ENCODE measurements around the gene TESK2.

Gene TESK2

DNA sequence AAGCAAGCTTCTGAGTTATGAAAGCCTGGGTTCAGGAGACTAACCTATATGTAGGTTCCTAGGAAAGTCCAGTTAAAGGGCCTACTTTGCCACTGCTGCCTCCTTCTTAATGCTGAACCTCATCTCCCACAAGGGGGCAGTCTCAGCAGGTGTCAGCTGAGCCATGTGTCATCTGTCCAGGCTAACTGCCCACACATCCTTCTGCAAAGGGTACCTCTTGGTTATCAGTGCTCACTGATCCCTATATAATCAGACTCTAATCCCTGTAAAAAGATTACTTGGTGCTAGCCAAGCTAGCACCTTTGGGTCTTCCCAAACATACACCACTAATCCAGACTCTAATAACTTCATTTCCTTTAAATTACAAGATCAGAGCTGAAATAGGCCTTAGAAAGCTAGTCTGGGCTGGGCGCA, 21.7 kb upstream of the TESK2 start:
- peaks cover 96% of the 10 kb centered on the region for H3K36me3 ChIP-seq (ENCODE audit: insufficient read depth, insufficient read length, low read length)

DNA sequence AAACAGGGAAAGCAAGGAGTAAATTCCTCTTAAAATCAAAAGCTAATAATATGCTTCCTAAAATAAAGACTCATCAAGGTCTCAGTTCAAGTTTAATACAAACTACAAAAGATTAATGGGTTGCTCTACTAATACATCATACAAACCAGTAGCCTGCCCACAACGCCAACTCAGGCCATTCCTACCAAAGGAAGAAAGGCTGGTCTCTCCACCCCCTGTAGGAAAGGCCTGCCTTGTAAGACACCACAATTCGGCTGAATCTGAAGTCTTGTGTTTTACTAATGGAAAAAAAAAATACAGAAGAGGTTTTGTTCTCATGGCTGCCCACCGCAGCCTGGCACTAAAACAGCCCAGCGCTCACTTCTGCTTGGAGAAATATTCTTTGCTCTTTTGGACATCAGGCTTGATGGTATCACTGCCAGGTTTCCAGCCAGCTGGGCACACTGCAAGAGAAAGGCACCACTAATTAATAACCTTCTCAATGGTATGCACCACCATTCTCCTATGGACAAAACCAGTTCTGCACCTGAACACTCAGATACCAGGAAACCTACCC, 20.1 kb upstream of the TESK2 start:
- DNase-seq (ENCODE audit: low read depth, low spot score): no peak
- Histone ChIP-seq H3K9me3 (ENCODE audit: insufficient read depth, low read length) (no peaks in the 10 kb centered on the region), H3K27me3 (ENCODE audit: insufficient read depth, insufficient read length) (no peaks in the 10 kb centered on the region), H3K4me3 (ENCODE audit: insufficient read length, low read depth) (no peak overlapping the region), H3K36me3 (ENCODE audit: insufficient read depth, insufficient read length, low read length) (peaks cover 88% of the 10 kb centered on the region), H3K9ac (ENCODE audit: insufficient read length, low read depth) (no peak overlapping the region), H3K4me1 (ENCODE audit: insufficient read depth, insufficient read length) (peaks cover 4% of the 10 kb centered on the region)
- TF ChIP-seq ZNF274 (IDR thresholded peaks at IDR 0.05; ENCODE audit: low read depth, low read length) (no peak), YY1 (IDR thresholded peaks at IDR 0.05; ENCODE audit: insufficient read depth, insufficient read length) (no peak), SUZ12 (IDR thresholded peaks at IDR 0.05; ENCODE audit: extremely low read depth, insufficient read depth, insufficient read length) (no peak)

More for the DNA sequence above, 21.7 kb upstream of the TESK2 start:
- Histone ChIP-seq H3K9me3 (ENCODE audit: insufficient read depth, low read length) (no peaks in the 10 kb centered on the region), H3K27me3 (ENCODE audit: insufficient read depth, insufficient read length) (no peaks in the 10 kb centered on the region), H3K9ac (ENCODE audit: insufficient read length, low read depth) (no peak overlapping the region), H3K4me1 (ENCODE audit: insufficient read depth, insufficient read length) (peaks cover 7% of the 10 kb centered on the region), H3K4me3 (ENCODE audit: insufficient read length, low read depth) (no peak overlapping the region)
- no peak for TF ChIP-seq YY1 (IDR thresholded peaks at IDR 0.05; ENCODE audit: insufficient read depth, insufficient read length)
- TF ChIP-seq ZNF274 (IDR thresholded peaks at IDR 0.05; ENCODE audit: low read depth, low read length): no peak
- no peak for TF ChIP-seq SUZ12 (IDR thresholded peaks at IDR 0.05; ENCODE audit: extremely low read depth, insufficient read depth, insufficient read length)
- DNase-seq (ENCODE audit: low read depth, low spot score): no peak

DNA sequence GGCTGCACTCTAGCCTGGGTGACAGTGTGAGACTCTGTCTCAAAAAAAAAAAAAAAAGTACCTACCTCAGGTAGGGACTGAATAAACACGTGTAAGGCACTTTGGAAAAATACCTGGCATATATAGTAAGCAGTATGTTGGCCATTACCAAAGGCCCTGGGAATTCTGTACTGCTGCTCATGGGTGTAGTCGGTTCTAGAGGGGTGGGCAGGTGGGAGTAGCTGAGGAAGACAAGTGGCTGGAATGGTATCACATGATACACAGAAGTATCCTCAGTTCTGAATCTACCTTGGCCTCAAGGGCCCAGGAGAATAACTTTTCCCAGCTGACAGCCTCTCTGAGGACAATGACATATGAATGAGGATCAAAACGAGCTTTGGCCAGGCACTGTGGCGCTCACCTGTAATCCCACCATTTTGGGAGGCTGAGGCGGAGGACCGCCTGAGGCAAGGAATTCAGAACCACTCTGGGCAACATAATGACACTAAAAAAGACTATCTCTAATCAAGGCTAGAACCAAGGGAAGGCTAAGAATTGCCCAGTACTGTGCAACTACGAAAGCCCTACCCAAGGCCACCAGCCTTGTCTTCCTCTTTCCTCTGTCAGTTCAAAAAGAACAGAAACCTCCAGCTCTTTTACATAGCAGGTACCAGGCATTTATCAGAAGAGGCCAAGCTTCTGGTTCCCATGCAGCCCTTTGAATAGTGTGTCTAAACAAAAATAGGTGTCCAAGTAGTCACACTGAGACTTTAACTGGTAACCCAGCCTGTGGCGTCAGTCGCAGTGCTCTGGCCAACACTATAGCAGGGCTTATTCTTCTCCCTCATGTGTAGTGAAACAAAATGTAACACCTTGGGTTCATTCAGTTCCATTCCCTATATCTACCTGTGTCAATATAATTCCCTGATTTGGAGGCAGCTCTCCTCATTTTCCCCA, 19.3 kb upstream of the TESK2 start:
- Histone ChIP-seq H3K27me3 (ENCODE audit: insufficient read depth, insufficient read length) (no peaks in the 10 kb centered on the region), H3K4me1 (ENCODE audit: insufficient read depth, insufficient read length) (peaks cover 4% of the 10 kb centered on the region), H3K9ac (ENCODE audit: insufficient read length, low read depth) (no peak overlapping the region), H3K9me3 (ENCODE audit: insufficient read depth, low read length) (no peaks in the 10 kb centered on the region), H3K4me3 (ENCODE audit: insufficient read length, low read depth) (no peak overlapping the region), H3K36me3 (ENCODE audit: insufficient read depth, insufficient read length, low read length) (peaks cover 82% of the 10 kb centered on the region)
- TF ChIP-seq SUZ12 (IDR thresholded peaks at IDR 0.05; ENCODE audit: extremely low read depth, insufficient read depth, insufficient read length) (no peak), ZNF274 (IDR thresholded peaks at IDR 0.05; ENCODE audit: low read depth, low read length) (no peak)
- no peak for DNase-seq (ENCODE audit: low read depth, low spot score)

DNA sequence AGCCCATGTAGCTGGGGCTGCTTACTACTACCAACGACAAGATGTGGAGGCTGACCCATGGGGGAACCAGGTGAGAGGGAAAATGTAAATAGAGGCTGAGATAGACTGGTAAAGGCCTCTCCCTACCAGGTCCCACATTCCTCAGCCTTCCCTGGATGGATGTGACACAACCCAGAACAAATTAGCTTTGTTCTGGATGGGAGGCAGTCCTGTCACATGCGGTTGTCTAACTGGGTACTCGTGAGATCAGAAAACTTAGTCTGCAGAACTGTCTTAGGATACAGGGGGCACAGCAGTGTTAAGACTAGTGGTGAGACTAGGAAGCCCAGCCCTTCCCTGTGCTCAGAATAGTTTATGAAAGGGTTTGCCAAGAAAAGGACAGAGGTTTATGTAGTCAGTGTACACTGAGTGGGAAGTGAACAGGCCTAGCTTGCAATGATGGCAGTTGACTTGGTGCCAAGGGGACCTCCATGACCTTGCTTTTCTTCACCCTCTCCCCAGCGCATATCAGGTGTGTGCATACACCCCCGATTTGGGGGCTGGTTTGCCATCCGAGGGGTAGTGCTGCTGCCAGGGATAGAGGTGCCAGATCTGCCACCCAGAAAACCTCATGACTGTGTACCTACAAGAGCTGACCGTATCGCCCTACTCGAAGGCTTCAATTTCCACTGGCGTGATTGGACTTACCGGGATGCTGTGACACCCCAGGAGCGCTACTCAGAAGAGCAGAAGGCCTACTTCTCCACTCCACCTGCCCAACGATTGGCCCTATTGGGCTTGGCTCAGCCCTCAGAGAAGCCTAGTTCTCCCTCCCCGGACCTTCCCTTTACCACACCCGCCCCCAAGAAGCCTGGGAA, 17.6 kb upstream of the TESK2 start:
- Histone ChIP-seq H3K9ac (ENCODE audit: insufficient read length, low read depth) (no peak overlapping the region), H3K4me3 (ENCODE audit: insufficient read length, low read depth) (no peak overlapping the region), H3K27me3 (ENCODE audit: insufficient read depth, insufficient read length) (no peaks in the 10 kb centered on the region), H3K9me3 (ENCODE audit: insufficient read depth, low read length) (no peaks in the 10 kb centered on the region), H3K36me3 (ENCODE audit: insufficient read depth, insufficient read length, low read length) (peaks cover 75% of the 10 kb centered on the region), H3K4me1 (ENCODE audit: insufficient read depth, insufficient read length) (no peaks in the 10 kb centered on the region)
- TF ChIP-seq SUZ12 (IDR thresholded peaks at IDR 0.05; ENCODE audit: extremely low read depth, insufficient read depth, insufficient read length): no peak
- TF ChIP-seq ZNF274 (IDR thresholded peaks at IDR 0.05; ENCODE audit: low read depth, low read length): no peak
- no peak for TF ChIP-seq YY1 (IDR thresholded peaks at IDR 0.05; ENCODE audit: insufficient read depth, insufficient read length)
- no peak for DNase-seq (ENCODE audit: low read depth, low spot score)

DNA sequence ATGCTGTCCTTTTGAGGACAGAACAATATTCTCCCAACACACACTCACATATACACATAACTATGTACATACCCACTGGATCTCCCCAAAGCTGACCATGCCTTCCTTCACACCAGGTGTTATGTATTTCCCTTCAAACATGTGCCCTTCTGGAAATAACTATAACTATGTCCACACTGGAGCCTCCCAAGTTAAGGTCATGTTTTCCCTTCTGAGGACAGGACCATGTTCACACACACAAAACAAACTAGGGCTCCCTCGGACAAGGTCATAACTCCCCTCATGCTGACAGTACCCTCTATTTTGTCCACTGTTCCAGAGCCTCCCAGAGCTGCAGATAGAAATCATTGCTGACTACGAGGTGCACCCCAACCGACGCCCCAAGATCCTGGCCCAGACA, 16.9 kb upstream of the TESK2 start:
- peaks cover 73% of the 10 kb centered on the region for H3K36me3 ChIP-seq (ENCODE audit: insufficient read depth, insufficient read length, low read length)
- no peak for DNase-seq (ENCODE audit: low read depth, low spot score)
- no peak overlapping the region for H3K9ac ChIP-seq (ENCODE audit: insufficient read length, low read depth)
- no peaks in the 10 kb centered on the region for H3K9me3 ChIP-seq (ENCODE audit: insufficient read depth, low read length)
- H3K27me3 ChIP-seq (ENCODE audit: insufficient read depth, insufficient read length): no peaks in the 10 kb centered on the region
- no peaks in the 10 kb centered on the region for H3K4me1 ChIP-seq (ENCODE audit: insufficient read depth, insufficient read length)
- no peak overlapping the region for H3K4me3 ChIP-seq (ENCODE audit: insufficient read length, low read depth)
- TF ChIP-seq SUZ12 (IDR thresholded peaks at IDR 0.05; ENCODE audit: extremely low read depth, insufficient read depth, insufficient read length) (no peak), YY1 (IDR thresholded peaks at IDR 0.05; ENCODE audit: insufficient read depth, insufficient read length) (no peak), ZNF274 (IDR thresholded peaks at IDR 0.05; ENCODE audit: low read depth, low read length) (no peak)

DNA sequence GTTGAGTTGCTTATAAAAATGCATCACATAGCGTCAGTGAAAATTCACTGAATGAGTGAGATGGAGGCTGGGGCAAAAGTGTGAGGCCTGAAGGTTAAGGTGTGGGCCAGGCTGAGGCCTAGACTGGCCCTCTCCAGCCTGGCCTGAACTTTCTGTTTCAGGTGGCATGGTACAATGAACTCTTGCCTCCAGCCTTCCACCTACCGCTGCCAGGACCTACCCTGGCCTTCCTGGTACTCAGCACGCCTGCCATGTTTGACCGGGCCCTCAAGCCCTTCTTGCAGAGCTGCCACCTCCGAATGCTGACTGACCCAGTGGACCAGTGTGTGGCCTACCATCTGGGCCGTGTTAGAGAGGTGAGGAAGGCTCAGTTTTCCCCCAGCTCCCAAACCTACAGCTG, 16.2 kb upstream of the TESK2 start:
- Histone ChIP-seq H3K27me3 (ENCODE audit: insufficient read depth, insufficient read length) (no peaks in the 10 kb centered on the region), H3K9ac (ENCODE audit: insufficient read length, low read depth) (no peak overlapping the region), H3K4me1 (ENCODE audit: insufficient read depth, insufficient read length) (no peaks in the 10 kb centered on the region), H3K9me3 (ENCODE audit: insufficient read depth, low read length) (no peaks in the 10 kb centered on the region), H3K4me3 (ENCODE audit: insufficient read length, low read depth) (no peak overlapping the region), H3K36me3 (ENCODE audit: insufficient read depth, insufficient read length, low read length) (peaks cover 70% of the 10 kb centered on the region)
- DNase-seq (ENCODE audit: low read depth, low spot score): no peak
- no peak for TF ChIP-seq ZNF274 (IDR thresholded peaks at IDR 0.05; ENCODE audit: low read depth, low read length)
- TF ChIP-seq SUZ12 (IDR thresholded peaks at IDR 0.05; ENCODE audit: extremely low read depth, insufficient read depth, insufficient read length): no peak
- TF ChIP-seq YY1 (IDR thresholded peaks at IDR 0.05; ENCODE audit: insufficient read depth, insufficient read length): no peak
